Muscle layer of duodenum (tissue), 2 donors: ENCODE measurements around the gene GARIN6.
"Not testable (repeated sequence)": the region's sequence is repeated elsewhere in the genome, so short reads cannot be mapped to it uniquely, and the experiment has no call there.

Source experiments
- H3K27ac ChIP-seq: one replicate; pipeline ENCODE4 v1.7.0; 2013; ENCODE audit warnings: mild to moderate bottlenecking, low read length
- H3K27me3 ChIP-seq: one replicate; pipeline ENCODE4 v1.7.0; 2013; ENCODE audit warnings: low read depth, mild to moderate bottlenecking, control low read depth, low read length
- H3K36me3 ChIP-seq, 2 donors: one replicate each; pipeline ENCODE4 v1.7.0; 2013; ENCODE audit warnings: low read length in 2 of 2, control low read depth in 1 of 2, mild to moderate bottlenecking in 1 of 2; ENCODE audit not compliant: insufficient read depth in 2 of 2, control insufficient read depth in 1 of 2
- H3K4me1 ChIP-seq, 2 donors: one replicate each; pipeline ENCODE4 v1.7.0; 2013; ENCODE audit warnings: low read length in 2 of 2, mild to moderate bottlenecking in 2 of 2, control low read depth in 1 of 2, moderate library complexity in 1 of 2; ENCODE audit not compliant: insufficient read depth in 2 of 2, control insufficient read depth in 1 of 2
- H3K4me3 ChIP-seq, 2 donors: one replicate each; pipeline ENCODE4 v1.7.0; 2013; ENCODE audit warnings: low read length in 2 of 2, low read depth in 1 of 2, mild to moderate bottlenecking in 1 of 2
- H3K9me3 ChIP-seq, 2 donors: one replicate each; pipeline ENCODE4 v1.7.0; 2013; ENCODE audit warnings: low read length in 2 of 2, control low read depth in 1 of 2, mild to moderate bottlenecking in 1 of 2; ENCODE audit not compliant: control insufficient read depth in 1 of 2
- donor health status: healthy.

Gene GARIN6

GRCh38 chr12:99647453-99647852, at the start of gene GARIN6:
Gene GARIN6 (plus strand): TSS chr12:99647753. CDS start chr12:99648175, 422 bp downstream.
- no peaks in the 10 kb centered on the region for H3K27me3 ChIP-seq
- H3K4me3 ChIP-seq = no peak within 1 kb of the TSS
- no peaks in the 10 kb centered on the region for H3K4me1 ChIP-seq
- H3K36me3 ChIP-seq = peaks cover 0 to 15% of the 10 kb centered on the region in 2 donors
- H3K27ac ChIP-seq = no peak within 1 kb of the TSS
- no peaks in the 10 kb centered on the region for H3K9me3 ChIP-seq

- Histone ChIP-seq H3K36me3 (no peaks in the 10 kb centered on the region), H3K9me3 (no peaks in the 10 kb centered on the region), H3K4me3 (no peak overlapping the region), H3K4me1 (no peaks in the 10 kb centered on the region), H3K27ac (no peak overlapping the region), H3K27me3 (no peaks in the 10 kb centered on the region)
Measured at GRCh38 chr12:99598785-99599184, 48.8 kb upstream of the GARIN6 start.

GRCh38 chr12:99600388-99600787, 47.2 kb upstream of the GARIN6 start:
- H3K9me3 ChIP-seq = no peaks in the 10 kb centered on the region
- no peak overlapping the region for H3K4me3 ChIP-seq
- H3K27me3 ChIP-seq = no peaks in the 10 kb centered on the region
- no peaks in the 10 kb centered on the region for H3K4me1 ChIP-seq
- H3K36me3 ChIP-seq = no peaks in the 10 kb centered on the region
- H3K27ac ChIP-seq = no peak overlapping the region

- Histone ChIP-seq H3K4me1 (no peaks in the 10 kb centered on the region), H3K27ac (no peak overlapping the region), H3K4me3 (no peak overlapping the region), H3K27me3 (no peaks in the 10 kb centered on the region), H3K36me3 (no peaks in the 10 kb centered on the region), H3K9me3 (no peaks in the 10 kb centered on the region)
Measured at GRCh38 chr12:99609455-99610181, 37.9 kb upstream of the GARIN6 start.

GRCh38 chr12:99611117-99611516, 36.4 kb upstream of the GARIN6 start:
- Histone ChIP-seq H3K27ac (no peak overlapping the region), H3K4me1 (no peaks in the 10 kb centered on the region), H3K27me3 (no peaks in the 10 kb centered on the region), H3K9me3 (no peaks in the 10 kb centered on the region), H3K4me3 (no peak overlapping the region), H3K36me3 (no peaks in the 10 kb centered on the region)

- Histone ChIP-seq H3K27me3 (no peaks in the 10 kb centered on the region), H3K27ac (no peak overlapping the region), H3K4me1 (no peaks in the 10 kb centered on the region), H3K9me3 (no peaks in the 10 kb centered on the region), H3K36me3 (no peaks in the 10 kb centered on the region), H3K4me3 (no peak overlapping the region)
Measured at GRCh38 chr12:99611599-99611998, 36.0 kb upstream of the GARIN6 start.

- no peaks in the 10 kb centered on the region for H3K36me3 ChIP-seq
- no peaks in the 10 kb centered on the region for H3K4me1 ChIP-seq
- H3K27me3 ChIP-seq = no peaks in the 10 kb centered on the region
- peaks cover 0 to 16% of the 10 kb centered on the region in 2 donors for H3K9me3 ChIP-seq
- H3K27ac ChIP-seq = no peak overlapping the region
- no peak overlapping the region for H3K4me3 ChIP-seq
Measured at GRCh38 chr12:99618657-99619056, 28.9 kb upstream of the GARIN6 start.

- Histone ChIP-seq H3K4me3 (no peak overlapping the region), H3K9me3 (peaks cover 0 to 16% of the 10 kb centered on the region in 2 donors)
Measured at GRCh38 chr12:99619389-99620158, 28.0 kb upstream of the GARIN6 start.

GRCh38 chr12:99620159-99620479, 27.4 kb upstream of the GARIN6 start:
- Histone ChIP-seq H3K36me3 (no peaks in the 10 kb centered on the region), H3K9me3 (peaks cover 0 to 16% of the 10 kb centered on the region in 2 donors), H3K4me3 (no peak overlapping the region), H3K27ac (no peak overlapping the region), H3K4me1 (no peaks in the 10 kb centered on the region), H3K27me3 (no peaks in the 10 kb centered on the region)

More at GRCh38 chr12:99619389-99620158, 28.0 kb upstream of the GARIN6 start:
- H3K36me3 ChIP-seq = no peaks in the 10 kb centered on the region
- H3K4me1 ChIP-seq = no peaks in the 10 kb centered on the region
- no peaks in the 10 kb centered on the region for H3K27me3 ChIP-seq
- H3K27ac ChIP-seq = no peak overlapping the region

GRCh38 chr12:99624591-99624990, 23.0 kb upstream of the GARIN6 start:
- H3K4me1 ChIP-seq, H3K9me3 ChIP-seq, H3K27me3 ChIP-seq, H3K36me3 ChIP-seq, H3K27ac ChIP-seq, H3K4me3 ChIP-seq: not testable (repeated sequence)

- Histone ChIP-seq H3K9me3 (no peaks in the 10 kb centered on the region), H3K4me1 (no peaks in the 10 kb centered on the region), H3K4me3 (no peak overlapping the region), H3K27me3 (no peaks in the 10 kb centered on the region), H3K36me3 (no peaks in the 10 kb centered on the region), H3K27ac (no peak overlapping the region)
Measured at GRCh38 chr12:99627459-99627858, 20.1 kb upstream of the GARIN6 start.
